ENCODE measurements around the gene METTL6.

DNA sequence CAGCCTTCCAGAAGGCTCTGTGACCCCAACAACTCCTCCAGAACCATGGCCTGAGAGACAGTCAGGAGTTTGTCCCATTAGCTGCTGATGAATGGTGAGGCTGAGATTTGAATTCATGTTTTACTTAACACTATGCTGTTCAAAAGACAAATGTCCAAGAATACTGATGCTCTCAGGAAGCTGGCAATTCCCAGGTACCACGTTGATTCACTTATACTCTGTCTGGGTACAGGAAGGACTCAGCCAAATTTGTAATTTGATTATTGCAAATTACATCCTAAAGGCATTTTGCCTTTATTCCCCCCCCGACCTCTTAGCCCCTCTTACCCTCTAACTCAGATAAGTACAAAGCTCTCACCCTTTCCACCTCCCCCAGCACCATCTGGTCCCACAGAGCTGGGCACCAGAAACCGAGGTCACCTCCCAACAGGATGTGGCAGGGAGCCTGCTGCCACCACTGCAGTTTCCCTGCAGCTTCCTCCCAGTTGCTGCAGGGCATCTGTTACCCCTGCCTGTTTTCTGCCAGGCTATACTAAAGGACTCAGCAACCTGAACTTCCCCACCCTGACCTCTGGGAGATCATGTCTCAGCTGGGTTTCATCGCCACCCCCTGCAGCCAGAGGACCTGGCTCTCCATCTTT, 33.7 kb upstream of the METTL6 start:
- TF ChIP-seq, protein P1, sequence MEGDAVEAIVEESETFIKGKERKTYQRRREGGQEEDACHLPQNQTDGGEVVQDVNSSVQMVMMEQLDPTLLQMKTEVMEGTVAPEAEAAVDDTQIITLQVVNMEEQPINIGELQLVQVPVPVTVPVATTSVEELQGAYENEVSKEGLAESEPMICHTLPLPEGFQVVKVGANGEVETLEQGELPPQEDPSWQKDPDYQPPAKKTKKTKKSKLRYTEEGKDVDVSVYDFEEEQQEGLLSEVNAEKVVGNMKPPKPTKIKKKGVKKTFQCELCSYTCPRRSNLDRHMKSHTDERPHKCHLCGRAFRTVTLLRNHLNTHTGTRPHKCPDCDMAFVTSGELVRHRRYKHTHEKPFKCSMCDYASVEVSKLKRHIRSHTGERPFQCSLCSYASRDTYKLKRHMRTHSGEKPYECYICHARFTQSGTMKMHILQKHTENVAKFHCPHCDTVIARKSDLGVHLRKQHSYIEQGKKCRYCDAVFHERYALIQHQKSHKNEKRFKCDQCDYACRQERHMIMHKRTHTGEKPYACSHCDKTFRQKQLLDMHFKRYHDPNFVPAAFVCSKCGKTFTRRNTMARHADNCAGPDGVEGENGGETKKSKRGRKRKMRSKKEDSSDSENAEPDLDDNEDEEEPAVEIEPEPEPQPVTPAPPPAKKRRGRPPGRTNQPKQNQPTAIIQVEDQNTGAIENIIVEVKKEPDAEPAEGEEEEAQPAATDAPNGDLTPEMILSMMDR (IDR thresholded peaks at IDR 0.05) = no peak
- TF ChIP-seq POLR2A (IDR thresholded peaks at IDR 0.05) = no peak

Data from heart left ventricle (tissue), 13 donors.